K562 (cell line): ENCODE measurements around the gene NEDD4L. TPM values are rescaled to one million over a fixed set of nuclear protein-coding genes. Genes with fewer than 3 reads are reported as not detected.

Experiments used
- ATAC-seq: fragments of 200-7000 bp; cut with Tn5 transposase; 3 replicates; pipeline ENCODE4 v1.9.1; 2020; ENCODE audit warnings: moderate library complexity
- BruUV-seq: library from RNA; stranded (reverse); fragments of 400-500 nt; replicated peaks from 2 replicates; lab custom pipeline; 2021; lab: Mats Ljungman, UMichigan
- CTCF ChIA-PET: fragments of 300-600 bp; formaldehyde crosslinking; extraction: SDS; loops from one replicate; lab custom pipeline; 2021; ENCODE audit warnings: low intra/inter-chr PET ratio; lab: Yijun Ruan, JAX
- POLR2A ChIA-PET: fragments of 300-600, 350-650 bp; sonication (Branson Sonifier 250); formaldehyde crosslinking; extraction: SDS; loops from one replicate; lab custom pipeline; 2021; ENCODE audit warnings: antibody characterized with exemption, inconsistent platforms; lab: Yijun Ruan, JAX
- DNase-seq, 4 experiments: peaks; one replicate each; pipeline versions ENCODE4 v3.0.0 to v3.0.0-alpha.2; 2011 to 2018; ENCODE audit warnings: low spot score in 3 of 4, mixed read lengths in 3 of 4; ENCODE audit errors: extremely low read depth in 1 of 4
- FAIRE-seq: peaks from 2 replicates; lab custom pipeline; 2011; peaks lifted over from hg19 to GRCh38; lab: Jason Lieb, UNC
- H2AFZ ChIP-seq: 2 replicates; pipeline ENCODE4 v1.6.0; 2011; ENCODE audit warnings: low read depth, low read length, control low read depth, inconsistent platforms
- H3K27ac ChIP-seq: fragments of 200-600 bp; 3 replicates; pipeline ENCODE4 v1.8.0; 2011; ENCODE audit warnings: low read depth, mild to moderate bottlenecking, control low read depth, inconsistent platforms, low read length, moderate library complexity, mixed read lengths; ENCODE audit errors: extremely low read depth
- H3K27me3 ChIP-seq, 2 experiments: fragments of 300-600 bp in 1 of 2; 2 replicates in 1 of 2; 3 replicates in 1 of 2; pipeline versions ENCODE4 v1.6.0 to v1.8.0; 2011; ENCODE audit warnings: inconsistent platforms in 2 of 2, low read length in 2 of 2, mild to moderate bottlenecking in 1 of 2, mixed read lengths in 1 of 2, moderate library complexity in 1 of 2; ENCODE audit not compliant: control insufficient read depth in 2 of 2, insufficient read depth in 2 of 2
- H3K36me3 ChIP-seq: fragments of 300-600 bp; 3 replicates; pipeline ENCODE4 v1.8.0; 2011; ENCODE audit warnings: mild to moderate bottlenecking, low read length, inconsistent platforms; ENCODE audit not compliant: control insufficient read depth, insufficient read depth
- H3K4me1 ChIP-seq, 2 experiments: fragments of 200-600 bp in 1 of 2; replicated peaks in 1 of 2; 2 replicates in 1 of 2; 3 replicates in 1 of 2; pipeline versions ENCODE4 v1.5.1 to v1.8.0; 2011; ENCODE audit warnings: inconsistent platforms in 2 of 2, low read length in 2 of 2, mild to moderate bottlenecking in 1 of 2, mixed read lengths in 1 of 2, moderate library complexity in 1 of 2; ENCODE audit not compliant: control insufficient read depth in 2 of 2, insufficient read depth in 2 of 2
- H3K4me2 ChIP-seq: 2 replicates; pipeline ENCODE4 v1.6.1; 2011; ENCODE audit warnings: low read length, control low read depth, inconsistent platforms, mixed read lengths; ENCODE audit not compliant: insufficient read depth
- H3K4me3 ChIP-seq: fragments of 200-600 bp; sonication (generic), shearing (Covaris generic); 2 replicates; pipeline ENCODE4 v1.5.1; 2016; ENCODE audit warnings: control low read depth, inconsistent platforms
- H3K79me2 ChIP-seq: fragments of 200-600 bp; 3 replicates; pipeline ENCODE4 v1.8.0; 2011; ENCODE audit warnings: low read length, inconsistent platforms; ENCODE audit not compliant: control insufficient read depth, insufficient read depth
- H3K9ac ChIP-seq, 2 experiments: 2 replicates each; pipeline versions ENCODE4 v1.6.0 to v1.6.1; 2011; ENCODE audit warnings: low read depth in 2 of 2, low read length in 2 of 2, control low read depth in 1 of 2, inconsistent platforms in 1 of 2, mild to moderate bottlenecking in 1 of 2, mixed read lengths in 1 of 2; ENCODE audit not compliant: insufficient read depth in 1 of 2
- H3K9me1 ChIP-seq: one replicate; pipeline ENCODE4 v1.6.0; 2011; ENCODE audit warnings: inconsistent platforms, mild to moderate bottlenecking, low read length, moderate library complexity; ENCODE audit not compliant: control insufficient read depth, insufficient read depth
- H3K9me3 ChIP-seq: replicated peaks from 2 replicates; pipeline ENCODE4 v1.5.1; 2011; ENCODE audit warnings: low read depth, low read length, inconsistent platforms; ENCODE audit not compliant: control insufficient read depth, insufficient read depth
- H4K20me1 ChIP-seq: replicated peaks from 2 replicates; pipeline ENCODE4 v1.6.1; 2011; ENCODE audit warnings: low read length, inconsistent platforms, mixed read lengths; ENCODE audit not compliant: control insufficient read depth, insufficient read depth
- CREB3L1 ChIP-seq: fragments of 450-650 bp; IDR thresholded peaks from 2 replicates; pipeline ENCODE4 v1.6.1; 2014; ENCODE audit warnings: low read depth, mild to moderate bottlenecking, moderate library complexity, borderline replicate concordance
- GABPB2 ChIP-seq: fragments of 250-450 bp; sonication (Bioruptor Pico); conservative IDR thresholded peaks from 2 replicates; pipeline ENCODE4 v1.5.1; 2021; ENCODE audit warnings: mild to moderate bottlenecking
- JUND ChIP-seq, 2 experiments: IDR thresholded peaks; 2 replicates in 1 of 2; 3 replicates in 1 of 2; pipeline ENCODE4 v1.6.1; 2011; ENCODE audit warnings: borderline replicate concordance in 2 of 2, low read depth in 2 of 2, low read length in 2 of 2, improper control_type of control experiment in 1 of 2, missing biosample characterization in 1 of 2, missing genetic modification characterization in 1 of 2, missing genetic modification reagents in 1 of 2
- KLF10 ChIP-seq: fragments of 250-450 bp; sonication (Bioruptor Pico); IDR thresholded peaks from 2 replicates; pipeline ENCODE4 v1.6.1; 2021; ENCODE audit warnings: matching md5 sums
- KLF16 ChIP-seq: IDR thresholded peaks from 2 replicates; pipeline ENCODE4 v1.6.1; 2016; ENCODE audit warnings: antibody characterized with exemption
- L3MBTL2 ChIP-seq: fragments of 450-650 bp; IDR thresholded peaks from 2 replicates; pipeline ENCODE4 v1.6.1; 2016; ENCODE audit warnings: mild to moderate bottlenecking, moderate library complexity
- NFRKB ChIP-seq: fragments of 450-650 bp; IDR thresholded peaks from 2 replicates; pipeline ENCODE4 v1.6.1; 2016; ENCODE audit warnings: low read depth
- NR2C2 ChIP-seq, 2 experiments: fragments of 200-800 bp in 1 of 2; sonication (Bioruptor generic) in 1 of 2; sonication (generic) in 1 of 2; formaldehyde crosslinking in 1 of 2; IDR thresholded peaks; 2 replicates each; pipeline versions ENCODE4 v1.6.1 to v1.8.0; 2016 to 2022; ENCODE audit warnings: mild to moderate bottlenecking in 1 of 2, missing compliant biosample characterization in 1 of 2, missing genetic modification characterization in 1 of 2, missing genetic modification reagents in 1 of 2
- PBX2 ChIP-seq, 2 experiments: IDR thresholded peaks in 1 of 2; conservative IDR thresholded peaks in 1 of 2; 2 replicates each; pipeline ENCODE4 v1.6.1; 2016; ENCODE audit warnings: low read depth in 2 of 2, mild to moderate bottlenecking in 1 of 2, missing compliant biosample characterization in 1 of 2, missing genetic modification characterization in 1 of 2, moderate library complexity in 1 of 2
- PRMT5 ChIP-seq: sonication (generic); formaldehyde crosslinking; IDR thresholded peaks from 2 replicates; pipeline ENCODE4 v1.5.0; 2020; ENCODE audit warnings: missing genetic modification reagents
- RBM22 ChIP-seq: fragments of 200-400 bp; formaldehyde crosslinking; IDR thresholded peaks from 2 replicates; pipeline ENCODE4 v1.6.1; 2018; ENCODE audit warnings: low read length, low read depth; ENCODE audit not compliant: poor library complexity, severe bottlenecking
- SIRT6 ChIP-seq: IDR thresholded peaks from one replicate; pipeline ENCODE4 v1.6.1; 2012; ENCODE audit warnings: low read depth, mild to moderate bottlenecking, control low read depth, inconsistent platforms, low read length, moderate library complexity
- SMAD2 ChIP-seq: fragments of 150-350 bp; IDR thresholded peaks from 2 replicates; pipeline ENCODE4 v1.6.1; 2014; ENCODE audit warnings: low read depth, mild to moderate bottlenecking, low read length
- SMARCE1 ChIP-seq: fragments of 450-650 bp; IDR thresholded peaks from 2 replicates; pipeline ENCODE4 v1.7.1; 2016; ENCODE audit warnings: mild to moderate bottlenecking
- STAG1 ChIP-seq: sonication (generic); formaldehyde crosslinking; IDR thresholded peaks from 2 replicates; pipeline ENCODE4 v1.5.0; 2020; ENCODE audit warnings: missing genetic modification reagents, borderline replicate concordance
- ZNF133 ChIP-seq: fragments of 250-450 bp; sonication (Bioruptor Pico); IDR thresholded peaks from 2 replicates; pipeline ENCODE4 v1.4.0; 2020; ENCODE audit warnings: mild to moderate bottlenecking
- WGBS: fragments of 100-300 bp; shearing (Covaris generic); methylation state at CpG from one replicate; pipeline ENCODE4 v1.1.6; 2016; ENCODE audit warnings: low coverage, mixed read lengths; ENCODE audit not compliant: insufficient coverage; ENCODE audit errors: missing lambda C conversion rate; 5-methylcytosine and 5-hydroxymethylcytosine counted together
- in situ Hi-C: fragments of 300-500 bp; cut with MboI; formaldehyde crosslinking; loops from 4 replicates; pipeline ENCODE4 v1.15.0; 2018; ENCODE audit warnings: inconsistent platforms, mixed read lengths
- intact Hi-C: fragments of 100-400 bp; cut with micrococcal nuclease; formaldehyde crosslinking; loops from 2 replicates; pipeline ENCODE4 v1.14.2; 2022
- polyA plus RNA-seq, 8 experiments: library from polyadenylated mRNA; depleted of rRNA in 4 of 8; stranded (reverse) in 5 of 8; unstranded in 3 of 8; fragments of >200 nt; fragmentation: Nextera tagmentation in 2 of 8; fragmentation: Illumina TruSeq in 1 of 8; extraction: Ambion mirVana in 2 of 8; extraction: Trizol in 1 of 8; gene quantifications; 2 replicates each; pipeline versions ENCODE4 v1.2.1 to v1.2.3, GENCODE V29; 2011 to 2014; ENCODE audit warnings: inconsistent platforms in 1 of 8, missing spikeins in 1 of 8
- total RNA-seq, 7 experiments: library from RNA; depleted of rRNA in 6 of 7; stranded (reverse); fragments of >200 nt in 6 of 7; fragmentation: Illumina TruSeq in 2 of 7; extraction: Trizol in 2 of 7; gene quantifications; 2 replicates each; pipeline versions ENCODE4 v1.2.1 to v1.2.3, GENCODE V29; 2011 to 2021; ENCODE audit warnings: low replicate concordance in 1 of 7

Gene NEDD4L
- total and polyA plus RNA-seq, 9 of the 15 experiments (the other 6 are each of a cell fraction or from before 2014, with no cell fraction given): 8.1 to 33.4 (median 19.9) TPM

- TF ChIP-seq PBX2 (CRISPR knock-in tag; IDR thresholded peaks at IDR 0.05; ENCODE audit: low read depth) (no peak), PBX2 (tag; conservative IDR thresholded peaks at IDR 0.05; ENCODE audit: low read depth) (0 out of 2 replicates have a peak, but pooled peaks have one; percentile 44), CREB3L1 (no peak), SMAD2 (no peak)
Measured at GRCh38 chr18:58348517-58348916, 304.5 kb downstream of the NEDD4L start (continued).

GRCh38 chr18:58348951-58349350, 304.9 kb downstream of the NEDD4L start:
- H3K9ac ChIP-seq: no peak overlapping the region
- FAIRE-seq (no peak), ATAC-seq (no peak), DNase-seq (no peak)
- BruUV-seq: no TSS peak
- peaks cover 24% of the 10 kb centered on the region; the same call in 1 of the 3 replicates for H3K36me3 ChIP-seq
- ChIA-PET CTCF (no interaction called here), POLR2A (interaction anchor here (1.0 to 1.3 kb wide), 2 partner anchors 8 to 22 kb away, joined by 3 read pairs; no protein-coding TSS in a partner anchor)
- H3K4me2 ChIP-seq: no peak overlapping the region
- H4K20me1 ChIP-seq: no peaks in the 10 kb centered on the region
- no peaks in the 10 kb centered on the region for H3K9me3 ChIP-seq
- no peaks in the 10 kb centered on the region for H3K27me3 ChIP-seq
- intact Hi-C loops: no loop called here
- 72% methylated on average over 2 of the region's 7 CpGs for WGBS
- H3K79me2 ChIP-seq: no peaks in the 10 kb centered on the region
- H3K9me1 ChIP-seq: no peaks in the 10 kb centered on the region
- in situ Hi-C loops: no loop called here
- no peaks in the 10 kb centered on the region for H3K4me1 ChIP-seq
- no peak overlapping the region for H2AFZ ChIP-seq
- H3K4me3 ChIP-seq: no peak overlapping the region
- no peak overlapping the region for H3K27ac ChIP-seq
- no peak for TF ChIP-seq RBM22
- no peak for TF ChIP-seq GABPB2 (CRISPR knock-in tag)
- TF ChIP-seq SMARCE1: no peak
- TF ChIP-seq ZNF133 (CRISPR knock-in tag): no peak
- no peak for TF ChIP-seq KLF16
- no peak for TF ChIP-seq KLF10 (CRISPR knock-in tag)
- no peak for TF ChIP-seq SIRT6
- no peak for TF ChIP-seq NFRKB
- no peak for TF ChIP-seq JUND (IDR thresholded peaks at IDR 0.05; ENCODE audit: borderline replicate concordance, low read depth, low read length)
- TF ChIP-seq JUND (tag; IDR thresholded peaks at IDR 0.05; ENCODE audit: borderline replicate concordance, low read depth, low read length): no peak
- no peak for TF ChIP-seq STAG1 (CRISPR knock-in tag)
- no peak for TF ChIP-seq NR2C2 (CRISPR knock-in tag; IDR thresholded peaks at IDR 0.05)
- no peak for TF ChIP-seq NR2C2 (tag; IDR thresholded peaks at IDR 0.05)
- TF ChIP-seq L3MBTL2: no peak
- no peak for TF ChIP-seq PRMT5
